GM21447 (cell line): ENCODE data around the gene LRRC39.
"Not testable (repeated sequence)": the region's sequence is repeated elsewhere in the genome, so short reads cannot be mapped to it uniquely, and the experiment has no call there.

Experiments used
- ATAC-seq: cut with Tn5 transposase; IDR thresholded peaks from one replicate; pipeline ENCODE4 v1.9.1; 2021; ENCODE audit not compliant: unreplicated experiment

The LRRC39 gene

DNA sequence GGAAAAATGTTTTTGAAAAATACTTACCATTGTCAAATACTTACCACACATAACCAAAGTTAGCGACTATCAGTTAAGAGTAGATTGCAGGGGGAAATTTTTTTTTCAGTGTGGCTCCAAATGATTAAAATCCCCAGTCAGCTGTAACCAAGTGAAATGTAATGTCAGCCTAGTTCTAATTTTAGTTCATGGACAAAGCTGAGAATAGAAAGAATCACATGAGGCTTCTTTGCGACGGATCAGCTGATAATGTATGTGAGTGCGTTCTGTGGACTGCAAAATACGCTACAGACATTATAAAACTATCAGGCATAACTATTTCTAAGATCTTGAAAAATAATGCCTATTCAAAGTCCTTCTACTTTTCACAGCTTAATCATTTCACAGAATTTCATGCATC is at the start of gene LRRC39:
LRRC39 (minus strand) TSS at position 166 of the 400 bp plus-strand sequence. CDS start 9,740 bp downstream, outside the sequence.
- no peak for ATAC-seq

DNA sequence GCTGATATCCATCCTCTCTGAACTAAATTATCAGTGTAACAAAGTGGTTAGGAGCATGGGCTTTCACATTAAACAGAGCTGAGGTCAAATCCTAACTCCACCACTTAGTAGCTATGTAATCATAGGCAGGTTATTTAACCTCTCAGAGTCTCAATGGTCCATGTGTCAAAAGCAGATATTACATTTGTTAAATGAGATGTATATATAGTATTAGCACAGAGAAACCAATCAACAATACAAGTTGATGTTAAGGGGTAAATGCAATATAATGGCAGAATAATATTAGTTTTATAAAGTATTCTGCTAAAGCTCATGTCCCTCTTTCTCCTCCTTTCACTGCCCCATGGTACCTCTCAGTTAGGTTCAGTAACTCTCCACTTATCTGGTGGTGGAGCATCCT is 44.4 kb upstream of the LRRC39 start:
- ATAC-seq, result no peak

DNA sequence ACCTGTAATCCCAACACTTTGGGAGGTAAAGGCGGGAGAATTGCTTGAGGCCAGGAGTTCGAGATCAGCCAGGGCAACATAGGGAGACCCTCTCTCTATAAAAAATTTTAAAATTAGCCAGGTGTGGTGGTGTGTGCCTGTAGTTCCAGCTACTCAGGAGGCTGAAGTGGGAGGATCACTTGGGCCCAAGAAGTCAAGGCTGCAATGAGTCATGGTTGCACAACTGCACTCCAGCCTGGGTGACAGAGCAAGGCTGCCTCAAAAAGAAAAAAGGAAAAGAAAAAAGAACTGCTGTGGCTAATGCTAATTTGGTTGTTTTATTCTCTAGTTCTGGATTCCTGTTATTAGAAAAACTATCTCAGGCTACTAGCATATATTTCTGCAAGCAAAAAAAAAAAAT is 41.8 kb upstream of the LRRC39 start:
- no peak for ATAC-seq

DNA sequence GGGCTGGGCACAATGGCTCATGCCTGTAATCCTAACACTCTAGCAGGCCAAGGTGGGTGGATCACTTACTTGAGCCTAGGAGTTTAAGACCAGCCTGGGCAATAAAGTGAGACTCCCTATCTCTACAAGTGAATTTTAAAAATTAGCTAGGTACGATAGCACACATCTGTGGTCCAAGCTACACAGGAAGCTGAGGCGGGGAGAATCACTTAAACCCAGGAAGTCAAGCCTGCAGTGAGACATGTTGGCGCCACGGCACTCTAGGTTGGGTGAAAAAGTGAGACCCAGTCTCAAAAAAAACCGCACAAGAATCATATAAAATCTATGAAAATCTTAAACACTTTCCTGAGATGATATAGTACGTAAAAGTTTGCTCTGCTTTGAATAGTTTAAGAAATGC is 41.4 kb upstream of the LRRC39 start:
- no peak for ATAC-seq

DNA sequence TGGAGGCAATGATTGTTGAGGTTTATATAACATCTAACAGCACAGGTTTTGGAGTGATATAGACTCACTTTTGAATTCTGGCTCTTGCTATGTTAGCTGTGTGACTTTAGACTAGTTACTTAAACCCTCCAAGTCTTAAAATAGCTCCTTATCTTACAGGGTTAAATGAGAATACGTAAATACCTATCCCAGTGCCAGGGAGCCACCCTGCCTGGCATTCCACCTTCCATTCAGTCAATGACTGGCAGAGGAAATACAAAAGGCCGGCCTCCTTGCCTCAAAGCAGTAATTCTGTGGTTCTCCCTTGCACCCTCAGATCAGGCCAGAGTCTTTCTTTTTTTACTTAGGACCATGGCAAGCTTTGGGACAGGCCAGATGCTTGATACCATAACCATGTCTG is 39.8 kb upstream of the LRRC39 start:
- ATAC-seq, result no peak

DNA sequence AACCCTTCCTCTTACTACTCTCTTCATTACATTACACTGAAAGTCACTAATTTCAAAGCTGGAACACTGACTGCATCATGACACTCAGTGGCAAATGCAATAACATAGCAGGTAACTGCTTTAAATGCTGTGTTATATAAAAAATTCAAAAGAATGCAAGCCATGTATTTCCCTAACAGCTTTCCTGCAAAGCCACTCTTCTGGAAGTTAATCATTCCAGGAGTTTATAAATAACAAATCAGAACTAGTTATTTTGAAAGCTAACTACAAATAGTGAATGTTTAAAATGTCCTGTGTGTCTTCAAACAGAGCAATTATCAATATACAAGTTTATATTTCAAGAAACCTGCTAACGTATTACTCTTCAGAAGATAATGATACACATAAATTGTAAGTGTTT is 37.0 kb upstream of the LRRC39 start:
- ATAC-seq, result no peak

DNA sequence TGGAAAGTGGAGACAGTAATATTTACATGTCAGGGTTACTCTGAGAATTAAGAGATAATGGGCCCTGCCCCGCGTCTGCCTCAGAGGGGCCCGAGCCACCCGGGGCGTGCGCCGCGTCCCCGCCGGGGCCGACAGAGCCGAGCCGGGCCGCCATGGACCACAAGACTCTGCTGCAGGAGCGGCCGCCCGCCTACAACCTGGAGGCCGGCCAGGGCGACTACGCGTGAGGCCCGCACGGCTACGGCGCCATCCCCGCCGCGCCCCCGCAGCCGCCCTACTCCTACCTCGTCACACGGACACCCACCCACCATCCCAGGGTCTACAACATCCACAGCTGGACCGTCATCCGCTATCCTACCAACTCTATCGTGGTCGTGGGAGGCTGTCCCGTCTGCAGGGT is 35.1 kb upstream of the LRRC39 start:
- ATAC-seq, result no peak

DNA sequence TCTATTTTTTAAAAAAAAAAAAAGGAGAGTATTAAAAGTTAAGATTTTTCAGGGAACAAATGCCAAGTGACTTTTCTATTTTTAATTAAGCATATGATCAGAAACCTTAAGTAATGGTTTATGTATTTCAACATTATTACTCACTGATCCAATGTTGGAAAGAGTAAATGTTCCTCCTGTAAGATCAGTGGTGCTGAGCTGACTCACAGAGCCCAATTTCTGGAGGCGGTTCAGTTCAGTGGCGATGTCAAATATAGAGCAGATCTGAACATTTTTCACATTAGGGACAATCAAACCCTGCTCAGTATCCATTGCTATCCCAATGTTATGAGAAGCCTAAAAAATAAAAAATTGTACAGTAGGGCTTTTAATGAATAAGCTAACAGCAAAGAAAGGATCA is 28.2 kb upstream of the LRRC39 start:
- ATAC-seq, result no peak

DNA sequence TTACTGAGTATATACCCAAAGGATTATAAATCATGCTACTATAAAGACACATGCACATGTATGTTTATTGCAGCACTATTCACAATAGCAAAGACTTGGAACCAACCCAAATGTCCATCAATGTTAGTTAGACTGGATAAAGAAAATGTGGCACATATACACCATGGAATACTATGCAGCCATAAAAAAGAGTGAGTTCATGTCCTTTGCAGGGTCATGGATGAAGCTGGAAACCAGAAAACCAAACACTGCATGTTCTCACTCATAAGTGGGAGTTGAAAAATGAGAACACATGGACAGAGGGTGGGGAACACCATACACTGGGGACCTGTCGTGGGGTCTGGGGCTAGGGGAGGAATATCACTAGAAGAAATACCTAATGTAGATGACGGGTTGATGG is 27.5 kb upstream of the LRRC39 start:
- ATAC-seq, result not testable (repeated sequence)

DNA sequence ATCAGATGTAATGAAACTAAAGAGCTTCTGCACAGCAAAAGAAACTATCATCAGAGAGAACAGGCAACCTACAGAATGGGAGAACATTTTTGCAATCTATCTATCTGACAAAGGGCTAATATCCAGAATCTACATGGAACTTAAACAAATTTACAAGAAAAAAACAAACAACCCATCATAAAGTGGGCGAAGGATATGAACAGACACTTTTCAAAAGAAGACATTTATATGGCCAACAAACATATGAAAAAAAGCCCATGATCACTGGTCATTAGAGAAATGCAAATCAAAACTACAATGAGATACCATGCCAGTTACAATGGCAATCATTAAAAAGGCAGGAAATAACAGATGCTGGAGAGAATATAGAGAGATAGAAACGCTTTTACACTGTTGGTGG is 27.0 kb upstream of the LRRC39 start:
- ATAC-seq, result not testable (repeated sequence)

DNA sequence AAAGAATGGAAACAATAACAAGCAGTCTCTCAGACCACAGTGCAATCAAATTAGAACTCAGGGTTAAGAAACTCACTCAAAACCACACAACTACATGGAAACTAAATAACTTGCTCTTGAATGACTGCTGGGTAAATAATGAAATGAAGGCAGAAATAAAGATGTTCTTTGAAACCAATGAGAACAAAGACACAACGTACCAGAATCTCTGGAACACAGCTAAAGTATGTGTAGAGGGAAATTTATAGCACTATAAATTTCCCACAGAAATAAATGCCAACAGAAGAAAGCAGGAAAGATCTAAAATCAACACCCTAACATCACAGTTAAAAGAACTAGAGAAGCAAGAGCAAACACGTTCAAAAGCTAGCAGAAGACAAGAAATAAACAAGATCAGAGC is 24.6 kb upstream of the LRRC39 start:
- ATAC-seq, result not testable (repeated sequence)

DNA sequence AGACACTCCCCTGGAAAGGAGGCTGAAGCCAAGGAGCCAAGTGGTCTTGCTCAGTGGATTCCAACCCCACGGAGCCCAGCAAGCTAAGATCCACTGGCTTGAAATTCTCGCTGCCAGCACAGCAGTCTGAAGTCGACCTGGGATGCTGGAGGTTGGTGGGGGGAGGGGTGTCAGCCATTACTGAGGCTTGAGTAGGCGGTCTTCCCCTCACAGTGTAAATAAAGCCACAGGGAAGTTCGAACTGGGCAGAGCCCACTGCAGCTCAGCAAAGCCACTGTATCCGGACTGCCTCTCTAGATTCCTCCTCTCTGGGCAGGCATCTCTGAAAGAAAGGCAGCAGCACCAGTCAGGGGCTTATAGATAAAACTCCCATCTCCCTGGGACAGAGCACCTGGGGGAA is 22.0 kb upstream of the LRRC39 start:
- not testable (repeated sequence) for ATAC-seq

DNA sequence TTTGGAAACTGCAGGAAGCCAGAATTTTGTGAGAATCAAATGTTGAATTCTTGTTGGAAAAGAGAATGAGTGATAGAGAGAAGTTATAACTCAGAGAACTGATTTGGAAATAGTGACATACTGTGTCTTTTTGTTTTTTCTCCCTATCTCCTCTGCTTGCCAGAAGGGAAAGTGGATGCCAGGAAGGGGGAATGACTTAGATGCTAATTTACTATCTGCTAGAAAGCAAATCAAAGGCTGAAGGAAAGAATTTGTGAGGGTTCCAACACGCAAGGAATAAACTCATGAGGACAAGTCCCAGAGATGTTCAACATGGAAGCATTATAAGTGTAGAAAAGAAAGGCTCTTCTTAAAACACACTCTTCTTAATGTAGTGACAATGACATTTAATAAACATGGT is 20.5 kb upstream of the LRRC39 start:
- no peak for ATAC-seq

DNA sequence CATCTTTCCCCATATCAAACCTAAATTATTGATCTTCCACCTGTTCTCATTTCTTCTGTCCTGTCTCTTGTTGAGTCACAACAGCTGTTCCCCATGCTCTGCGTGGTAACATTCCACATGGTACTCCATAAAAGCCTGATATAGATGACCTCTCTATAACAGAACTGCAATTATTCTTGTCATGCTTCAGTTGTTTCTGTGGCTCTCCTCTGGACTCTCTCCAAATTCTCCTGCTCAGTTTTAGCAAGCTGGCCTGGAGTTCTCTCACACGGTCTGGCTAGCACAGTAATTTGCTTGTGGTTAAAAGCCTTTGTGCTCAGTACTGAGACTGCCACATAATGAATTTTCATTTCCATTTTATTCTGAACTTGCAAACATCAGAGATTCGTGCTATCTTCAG is 10.6 kb upstream of the LRRC39 start:
- no peak for ATAC-seq

DNA sequence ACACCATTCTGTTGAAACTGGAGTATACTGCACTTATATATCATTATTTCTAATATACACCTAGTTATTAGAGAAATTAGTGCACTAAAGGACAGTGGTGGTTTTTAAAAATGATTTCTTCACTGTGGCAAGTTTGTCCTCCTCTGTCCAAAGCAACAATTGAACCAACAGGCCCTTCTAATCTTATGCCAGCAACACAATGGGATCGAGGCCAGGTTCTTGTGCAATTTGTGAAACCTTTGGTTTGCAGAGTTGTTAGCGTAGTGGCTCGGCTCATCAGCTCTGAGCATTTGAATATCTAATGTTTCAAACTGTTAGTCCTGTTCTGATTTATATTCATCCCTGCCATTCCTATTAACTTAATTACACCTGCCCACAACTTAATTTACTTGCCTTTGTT is 9.9 kb upstream of the LRRC39 start:
- ATAC-seq, result no peak

DNA sequence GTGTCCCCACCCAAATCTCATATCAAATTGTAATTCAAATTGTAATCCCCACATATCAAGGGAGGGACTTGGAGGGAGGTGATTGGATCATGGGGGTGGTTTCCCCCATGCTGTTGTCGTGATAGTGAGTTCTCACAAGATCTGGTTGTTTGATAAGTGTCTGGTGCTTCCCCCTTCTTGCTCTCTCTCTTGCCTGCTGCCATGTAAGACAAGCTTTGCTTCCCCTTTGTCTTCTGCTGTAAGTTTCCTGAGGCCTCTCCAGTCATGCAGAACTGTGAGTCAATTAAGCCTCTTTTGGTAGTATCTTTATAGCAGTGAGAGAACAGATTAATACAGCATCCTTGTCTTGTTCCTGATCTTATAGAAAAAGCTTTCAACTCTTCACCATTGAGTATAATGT is 6.5 kb upstream of the LRRC39 start:
- ATAC-seq, result peak; percentile 88

DNA sequence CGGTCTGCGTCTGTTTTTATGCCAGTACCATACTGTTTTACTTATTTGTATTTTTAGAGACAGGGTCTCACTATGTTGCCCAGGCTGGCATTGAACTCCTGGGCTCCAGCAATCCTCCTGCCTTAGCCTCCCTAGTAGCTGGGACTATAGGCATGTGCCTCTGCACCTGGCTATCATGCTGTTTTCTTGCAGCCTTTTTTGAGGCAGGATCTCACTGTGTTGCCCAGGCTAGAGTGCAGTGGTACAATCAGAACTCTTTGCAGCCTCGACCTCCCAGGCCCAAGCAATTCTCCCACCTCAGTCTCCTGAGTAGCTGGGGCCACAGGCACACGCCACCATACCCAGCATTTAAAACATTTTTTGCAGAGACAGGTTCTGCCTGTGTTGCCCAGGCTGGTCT is 5.3 kb upstream of the LRRC39 start:
- ATAC-seq, result no peak

DNA sequence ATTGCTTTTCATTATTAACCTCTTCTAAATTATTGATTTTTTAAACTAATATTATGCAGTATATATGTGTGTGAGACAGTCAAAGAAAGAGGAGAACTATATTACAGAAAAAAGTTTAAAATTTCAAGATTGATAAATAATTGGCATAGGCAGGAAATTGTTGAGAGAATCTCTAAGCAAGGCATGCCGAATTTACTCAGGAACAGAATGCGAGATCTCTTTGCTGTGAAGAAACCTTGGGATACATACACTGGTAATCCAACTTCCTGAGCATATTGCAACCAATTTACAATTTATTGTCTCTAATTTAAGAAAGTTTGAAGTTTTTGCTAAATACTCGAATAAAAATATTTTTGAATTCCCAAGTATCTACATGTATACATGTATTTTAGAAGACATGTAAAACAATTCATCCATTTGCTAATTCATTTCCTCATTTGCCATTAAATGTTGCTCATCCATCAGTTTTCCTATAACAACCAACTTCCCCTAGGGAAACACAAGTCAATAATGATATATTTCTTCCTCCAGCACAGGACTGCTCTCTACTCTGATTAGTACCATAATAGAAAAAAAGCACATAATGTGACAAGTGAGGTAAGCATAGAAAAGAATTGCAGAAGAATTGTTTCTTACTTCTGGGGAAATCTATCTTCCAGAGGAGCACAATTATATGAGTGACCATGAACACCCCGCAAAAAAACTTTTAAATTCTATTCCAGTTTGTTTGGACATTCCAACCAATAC is 588 bp downstream of the LRRC39 start:
- ATAC-seq, result no peak

DNA sequence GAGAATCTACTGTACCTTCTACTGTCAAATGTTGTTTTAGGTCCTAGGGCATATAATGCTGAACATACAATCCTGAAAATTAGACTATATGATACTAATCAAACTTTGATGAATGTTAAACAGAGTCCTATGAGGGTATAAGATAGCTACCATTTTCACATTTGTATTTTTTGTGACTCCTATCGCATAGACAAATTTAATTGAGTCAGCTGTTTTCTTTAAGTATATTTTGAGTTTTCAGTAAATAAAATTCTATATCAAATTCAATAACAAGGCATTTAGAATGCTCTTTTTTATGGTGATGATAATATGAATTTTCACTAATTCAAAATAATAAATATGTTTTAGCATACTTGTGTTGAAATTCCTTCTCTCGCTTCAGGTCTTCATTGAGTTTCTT is 10.0 kb downstream of the LRRC39 start:
- no peak for ATAC-seq

DNA sequence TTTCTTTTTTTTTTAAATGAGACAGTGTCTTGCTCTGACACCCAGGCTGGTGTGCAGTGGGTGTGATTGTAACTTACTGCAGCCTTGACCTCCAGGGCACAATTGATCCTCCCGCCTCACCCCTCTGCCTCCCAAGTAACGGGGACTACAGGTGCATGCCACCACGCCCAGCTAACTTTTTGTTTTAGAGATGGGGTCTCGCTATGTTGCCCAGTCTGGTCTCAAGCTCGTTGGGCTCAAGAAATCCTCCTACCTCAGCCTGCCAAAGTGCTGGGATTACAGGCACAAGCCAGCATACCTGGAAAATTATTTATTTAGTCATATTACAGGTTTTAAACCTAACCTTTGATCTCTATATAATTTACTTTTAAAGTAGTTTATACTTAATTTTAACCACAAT is 13.4 kb downstream of the LRRC39 start:
- no peak for ATAC-seq

DNA sequence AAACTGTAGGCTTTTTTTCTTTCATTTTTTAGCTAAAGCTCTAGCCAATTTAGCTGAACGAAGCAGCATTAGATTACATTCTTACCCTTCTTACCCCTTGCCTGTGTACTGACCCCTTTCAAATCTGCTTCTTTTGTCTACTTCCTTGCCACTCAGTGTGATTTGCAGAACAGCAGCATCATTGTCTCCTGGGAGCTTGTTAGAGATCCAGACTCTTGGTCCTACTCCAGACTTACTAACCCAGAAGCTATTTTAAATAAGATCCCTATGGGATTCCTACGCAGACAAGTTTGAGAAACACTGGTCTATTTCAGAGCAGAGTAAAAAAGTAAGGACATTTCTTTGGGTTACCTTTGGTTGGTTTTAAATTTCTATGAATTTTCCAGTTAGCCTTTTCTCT is 13.8 kb downstream of the LRRC39 start:
- ATAC-seq, result no peak

DNA sequence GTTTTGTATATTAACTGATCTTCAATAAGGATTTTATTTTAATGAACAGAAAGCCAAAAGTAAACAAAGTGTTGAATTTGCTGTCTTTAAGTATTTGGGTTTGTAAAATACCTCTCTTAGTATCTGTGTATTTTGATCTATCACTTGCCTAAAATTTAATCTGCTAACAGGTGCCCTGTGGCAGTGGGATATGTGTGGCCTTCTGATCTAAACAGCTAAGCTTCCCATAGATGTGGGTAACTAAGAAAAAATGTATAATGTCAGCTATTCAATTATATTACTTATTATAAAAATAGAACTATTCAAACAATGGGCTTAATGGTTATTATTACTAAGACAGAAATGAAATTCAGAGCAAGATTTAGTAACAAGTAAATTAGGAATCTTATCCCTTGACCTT is 15.2 kb downstream of the LRRC39 start:
- ATAC-seq, result no peak

DNA sequence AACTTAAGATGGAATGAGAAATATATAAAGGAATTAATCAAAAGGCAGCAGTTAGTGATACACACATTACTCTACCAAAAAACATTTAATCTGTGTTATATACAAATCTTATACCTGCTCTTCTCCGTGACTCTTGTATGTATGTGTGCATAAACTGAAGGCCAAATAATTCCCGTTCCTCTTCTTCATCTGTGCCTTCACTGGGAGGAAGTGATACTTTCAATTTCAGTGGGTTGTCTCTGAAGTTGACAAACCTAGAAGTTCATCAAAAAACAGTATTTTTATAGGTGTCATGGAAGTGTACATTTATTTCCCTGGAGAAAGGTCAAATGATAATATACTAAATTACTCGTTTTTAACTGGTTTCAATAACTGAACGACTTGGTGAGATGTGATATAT is 25.8 kb downstream of the LRRC39 start:
- peak; percentile 90 for ATAC-seq
